Gastroesophageal sphincter (tissue), 4 donors: ENCODE results near the gene NLRX1. TPM values are rescaled to one million over a fixed set of nuclear protein-coding genes. Genes with fewer than 3 reads are reported as not detected.

Experiments
- ATAC-seq: fragments of 150-250 bp; one replicate; pipeline ENCODE4 v1.9.1; 2016; ENCODE audit warnings: mild to moderate bottlenecking, moderate library complexity
- H3K27ac ChIP-seq, 4 donors: fragments of 200-600 bp; sonication (generic) in 3 of 4; 1 replicate in 3 of 4; 2 replicates in 1 of 4; pipeline ENCODE4 v1.5.1; 2016 to 2019
- H3K27me3 ChIP-seq: fragments of 200-600 bp; sonication (generic); one replicate; pipeline ENCODE4 v1.5.1; 2019
- H3K36me3 ChIP-seq, 2 donors: fragments of 200-600 bp; sonication (generic); one replicate each; pipeline ENCODE4 v1.5.1; 2019; ENCODE audit warnings: control low read depth in 1 of 2
- H3K4me1 ChIP-seq, 3 donors: fragments of 200-600 bp; sonication (generic); 1 replicate in 2 of 3; 2 replicates in 1 of 3; pipeline ENCODE4 v1.5.1; 2016 to 2019; ENCODE audit warnings: control low read depth in 2 of 3
- H3K4me3 ChIP-seq, 2 donors: fragments of 200-600 bp; sonication (generic); one replicate each; pipeline ENCODE4 v1.5.1; 2019; ENCODE audit warnings: mild to moderate bottlenecking in 1 of 2, moderate library complexity in 1 of 2
- H3K9me3 ChIP-seq, 3 donors: fragments of 200-600 bp; sonication (generic); one replicate each; pipeline ENCODE4 v1.5.1; 2017 to 2019; ENCODE audit warnings: control low read depth in 2 of 3
- CTCF ChIP-seq, 4 experiments: fragments of 200-600 bp in 2 of 4; fragments of 450-650 bp in 2 of 4; sonication (generic) in 1 of 4; IDR thresholded peaks; one replicate each; pipeline ENCODE4 v1.5.1; 2017 to 2019; ENCODE audit warnings: antibody characterized with exemption in 4 of 4, mild to moderate bottlenecking in 2 of 4, moderate library complexity in 2 of 4
- EP300 ChIP-seq: sonication (generic); formaldehyde crosslinking; IDR thresholded peaks from one replicate; pipeline ENCODE4 v1.6.1; 2017; ENCODE audit warnings: antibody characterized with exemption, mild to moderate bottlenecking
- POLR2A ChIP-seq, 2 donors: fragments of 450-650 bp; IDR thresholded peaks; one replicate each; pipeline ENCODE4 v1.6.1; 2017; ENCODE audit warnings: antibody characterized with exemption in 2 of 2, mild to moderate bottlenecking in 2 of 2, moderate library complexity in 1 of 2
- POLR2AphosphoS5 ChIP-seq: sonication (generic); formaldehyde crosslinking; IDR thresholded peaks from one replicate; pipeline ENCODE4 v1.6.1; 2017; ENCODE audit warnings: antibody characterized with exemption
- WGBS, 2 donors: methylation state at CpG; one replicate each; pipeline ENCODE4 v1.1.5; 2018; ENCODE audit warnings: low coverage in 1 of 2; 5-methylcytosine and 5-hydroxymethylcytosine counted together
- total RNA-seq, 4 donors: library from RNA; depleted of rRNA; stranded (reverse); fragments of >200 nt; gene quantifications; one replicate each; pipeline ENCODE4 v1.1.0, GENCODE V29; 2016

The NLRX1 gene
- total RNA-seq, 4 donors from 2014 or later = 12.1 to 41.4 (median 17.7) TPM

- TF ChIP-seq CTCF (IDR thresholded peaks at IDR 0.05) = no peak
- TF ChIP-seq EP300 = no peak
- TF ChIP-seq POLR2A (IDR thresholded peaks at IDR 0.05) = no peak
- peak within 1 kb of the TSS in 1 of 4 donors; percentile 56 for H3K27ac ChIP-seq
- H3K36me3 ChIP-seq = no peaks in the 10 kb centered on the region
- peaks cover 23% of the 10 kb centered on the region for H3K27me3 ChIP-seq
- ATAC-seq = peak; percentile 51
- WGBS, 2 donors = no CpG with 5 or more reads among the region's 73 CpGs
- H3K4me1 ChIP-seq = peaks cover 0 to 27% (median 11%) of the 10 kb centered on the region in 3 donors
- H3K9me3 ChIP-seq = no peaks in the 10 kb centered on the region
- peak within 1 kb of the TSS; percentile 32 to 75 for H3K4me3 ChIP-seq
Measured at GRCh38 chr11:119149018-119149785, 19.3 kb upstream of the NLRX1 start, which contains the start of gene ABCG4. ABCG4 (plus strand) TSS chr11:119149052; CDS start chr11:119149966, 914 bp downstream.

- 100% methylated on average over 1 of the region's 33 CpGs; no CpG with 5 or more reads in 1 of the 2 donors for WGBS, 2 donors
- peak overlapping the region in 1 of 2 donors; percentile 75 for H3K4me3 ChIP-seq
- H3K9me3 ChIP-seq = no peaks in the 10 kb centered on the region
- H3K4me1 ChIP-seq = peaks cover 0 to 24% (median 11%) of the 10 kb centered on the region in 3 donors
- ATAC-seq = no peak
- no peak overlapping the region for H3K27ac ChIP-seq
- TF ChIP-seq POLR2AphosphoS5 (no peak), POLR2A (IDR thresholded peaks at IDR 0.05) (no peak), EP300 (no peak), CTCF (IDR thresholded peaks at IDR 0.05) (no peak)
- H3K27me3 ChIP-seq = peaks cover 23% of the 10 kb centered on the region
- no peaks in the 10 kb centered on the region for H3K36me3 ChIP-seq
Measured at GRCh38 chr11:119149786-119150275, 18.7 kb upstream of the NLRX1 start.

GRCh38 chr11:119152043-119152442 is 16.5 kb upstream of the NLRX1 start:
- Histone ChIP-seq H3K4me3 (no peak overlapping the region), H3K9me3 (no peaks in the 10 kb centered on the region), H3K36me3 (no peaks in the 10 kb centered on the region), H3K27ac (no peak overlapping the region), H3K4me1 (peaks cover 0 to 19% (median 11%) of the 10 kb centered on the region in 3 donors), H3K27me3 (peaks cover 11% of the 10 kb centered on the region)
- TF ChIP-seq POLR2AphosphoS5 (no peak), POLR2A (IDR thresholded peaks at IDR 0.05) (no peak), EP300 (no peak), CTCF (IDR thresholded peaks at IDR 0.05) (no peak)
- no peak for ATAC-seq
- 58% methylated on average over 2 of the region's 9 CpGs; no CpG with 5 or more reads in 1 of the 2 donors for WGBS, 2 donors

GRCh38 chr11:119152604-119153003 is 15.9 kb upstream of the NLRX1 start:
- Histone ChIP-seq H3K27ac (no peak overlapping the region), H3K36me3 (no peaks in the 10 kb centered on the region), H3K4me1 (peaks cover 0 to 19% (median 11%) of the 10 kb centered on the region in 3 donors), H3K27me3 (peaks cover 11% of the 10 kb centered on the region), H3K4me3 (no peak overlapping the region), H3K9me3 (no peaks in the 10 kb centered on the region)
- WGBS, 2 donors = 81 to 87% methylated on average over 4 of the region's 4 CpGs
- TF ChIP-seq POLR2A (IDR thresholded peaks at IDR 0.05) = no peak
- no peak for TF ChIP-seq CTCF (IDR thresholded peaks at IDR 0.05)
- no peak for TF ChIP-seq EP300
- TF ChIP-seq POLR2AphosphoS5 = no peak
- no peak for ATAC-seq
